Esophagus squamous epithelium (tissue), 4 donors: ENCODE data around the gene MGAM2.

ENCODE experiments used
- CTCF ChIP-seq, 6 experiments: fragments of 450-650 bp in 4 of 6; fragments of 200-600 bp in 2 of 6; sonication (generic) in 2 of 6; IDR thresholded peaks; one replicate each; pipeline ENCODE4 v1.5.1; 2016 to 2019; ENCODE audit warnings: antibody characterized with exemption in 6 of 6, mild to moderate bottlenecking in 4 of 6, moderate library complexity in 4 of 6
- POLR2A ChIP-seq, 4 donors: fragments of 450-650 bp; IDR thresholded peaks; one replicate each; pipeline ENCODE4 v1.6.1; 2017; ENCODE audit warnings: antibody characterized with exemption in 4 of 4, mild to moderate bottlenecking in 4 of 4, moderate library complexity in 3 of 4

DNA sequence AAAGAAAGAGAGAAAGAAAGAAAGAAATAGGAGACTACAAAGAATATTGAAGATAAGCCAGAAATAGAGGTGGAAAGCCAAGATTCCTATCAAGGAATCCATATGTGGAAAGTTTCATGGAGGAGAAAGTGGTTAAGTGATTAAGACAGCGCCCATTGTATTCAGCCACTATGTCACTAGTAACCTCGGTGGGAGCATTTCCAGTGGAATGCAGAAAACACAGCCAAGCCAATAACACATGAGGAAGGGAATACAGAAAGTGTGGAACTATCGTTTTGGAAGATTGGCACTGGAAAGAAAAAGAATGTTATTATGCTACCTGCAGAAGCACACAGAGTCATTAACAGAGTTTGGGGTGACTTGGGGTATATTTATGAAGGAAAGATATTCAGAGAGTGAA, 2.7 kb downstream of the MGAM2 start:
- TF ChIP-seq POLR2A (IDR thresholded peaks at IDR 0.05), result no peak
- TF ChIP-seq CTCF (IDR thresholded peaks at IDR 0.05), result no peak
